GM19328 (cell line): ENCODE results near the gene EMC1.
"Not testable (repeated sequence)": the region's sequence is repeated elsewhere in the genome, so short reads cannot be mapped to it uniquely, and the experiment has no call there.

ENCODE experiments used
- ATAC-seq: cut with Tn5 transposase; IDR thresholded peaks from one replicate; pipeline ENCODE4 v1.9.1; 2021; ENCODE audit warnings: mild to moderate bottlenecking, moderate library complexity; ENCODE audit not compliant: unreplicated experiment

Gene EMC1

DNA sequence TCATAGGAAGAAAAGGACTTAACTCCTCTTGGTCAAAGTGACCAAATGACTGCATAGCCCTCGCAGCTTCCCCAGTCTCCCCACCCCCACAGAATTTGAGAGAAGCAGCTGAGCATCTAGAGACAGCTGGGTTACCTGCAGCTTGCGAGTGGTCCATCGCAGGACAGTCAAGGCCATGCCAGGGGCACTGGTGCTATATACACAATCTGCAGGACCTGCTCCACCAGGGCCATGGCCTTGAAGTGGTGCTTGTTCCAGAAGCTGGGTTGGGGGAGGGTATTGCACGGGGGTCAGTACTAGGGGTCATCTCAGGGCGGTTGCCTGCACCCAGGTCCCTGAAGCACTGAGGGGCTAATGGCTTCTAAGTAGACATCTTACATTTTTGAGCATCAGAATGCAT is 10.7 kb upstream of the EMC1 start:
- ATAC-seq = no peak

DNA sequence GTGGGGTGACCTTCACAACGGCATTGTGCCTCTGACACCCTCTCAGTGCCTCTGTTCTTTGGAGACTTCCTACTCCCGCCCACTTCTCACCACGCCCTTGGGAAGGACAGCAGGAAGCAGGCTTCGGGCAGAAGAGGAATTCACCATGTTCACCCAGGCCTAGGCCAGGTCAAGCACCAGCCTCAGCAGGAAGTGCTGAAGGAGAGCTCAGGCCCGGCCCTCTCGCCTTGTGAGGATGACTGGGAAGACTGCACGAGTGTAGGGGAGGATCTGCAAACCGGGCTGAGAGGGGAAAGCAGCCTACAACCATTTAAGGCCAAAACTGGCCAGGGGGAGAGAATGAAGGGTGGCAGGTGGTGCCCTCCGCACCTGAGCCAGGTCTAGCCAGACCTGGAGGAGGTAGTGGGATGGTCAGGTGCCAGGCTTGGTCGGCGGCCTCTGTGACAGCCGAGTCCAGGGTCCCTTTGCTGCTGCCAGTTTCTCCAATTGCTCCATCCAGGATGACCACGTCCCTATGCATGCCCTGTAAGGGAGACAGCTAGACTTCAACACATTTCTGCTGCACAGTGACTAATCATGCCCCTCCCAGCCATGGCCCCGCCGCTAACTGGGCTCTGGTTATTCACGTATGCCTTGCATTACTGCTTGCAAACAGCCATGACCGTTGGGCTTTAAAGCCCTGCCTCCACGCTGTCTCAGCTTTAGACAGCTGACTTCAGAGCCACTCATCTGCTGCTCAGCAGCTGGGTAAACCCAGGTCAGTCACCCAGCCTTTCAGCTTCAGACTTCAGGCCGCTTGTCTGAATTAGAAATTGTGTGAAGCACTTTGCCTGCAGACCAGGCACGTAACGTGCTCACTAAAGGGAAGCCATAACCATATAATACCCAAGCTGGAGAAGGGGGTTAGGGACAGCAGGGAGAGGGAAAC is 9.2 kb upstream of the EMC1 start:
- no peak for ATAC-seq

DNA sequence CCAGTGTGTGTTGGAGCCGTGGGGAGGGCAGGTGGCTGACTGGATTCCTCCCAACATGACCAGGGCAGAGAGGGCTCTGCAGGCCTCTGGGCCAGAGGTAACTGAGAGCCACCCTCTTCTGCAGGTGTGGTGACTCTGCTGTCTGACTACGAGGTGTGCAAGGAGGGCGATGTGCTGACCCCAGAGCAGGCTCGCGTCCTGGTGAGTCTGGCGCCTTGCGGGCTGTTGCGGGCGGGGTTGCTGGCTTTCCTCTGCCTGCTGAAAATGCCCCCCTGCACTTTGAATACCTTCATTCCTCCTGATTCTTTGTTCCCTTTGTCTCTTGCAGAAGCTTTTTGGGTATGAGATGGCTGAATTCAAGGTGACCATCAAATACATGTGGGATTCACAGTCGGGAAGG is 7.0 kb upstream of the EMC1 start:
- no peak for ATAC-seq

DNA sequence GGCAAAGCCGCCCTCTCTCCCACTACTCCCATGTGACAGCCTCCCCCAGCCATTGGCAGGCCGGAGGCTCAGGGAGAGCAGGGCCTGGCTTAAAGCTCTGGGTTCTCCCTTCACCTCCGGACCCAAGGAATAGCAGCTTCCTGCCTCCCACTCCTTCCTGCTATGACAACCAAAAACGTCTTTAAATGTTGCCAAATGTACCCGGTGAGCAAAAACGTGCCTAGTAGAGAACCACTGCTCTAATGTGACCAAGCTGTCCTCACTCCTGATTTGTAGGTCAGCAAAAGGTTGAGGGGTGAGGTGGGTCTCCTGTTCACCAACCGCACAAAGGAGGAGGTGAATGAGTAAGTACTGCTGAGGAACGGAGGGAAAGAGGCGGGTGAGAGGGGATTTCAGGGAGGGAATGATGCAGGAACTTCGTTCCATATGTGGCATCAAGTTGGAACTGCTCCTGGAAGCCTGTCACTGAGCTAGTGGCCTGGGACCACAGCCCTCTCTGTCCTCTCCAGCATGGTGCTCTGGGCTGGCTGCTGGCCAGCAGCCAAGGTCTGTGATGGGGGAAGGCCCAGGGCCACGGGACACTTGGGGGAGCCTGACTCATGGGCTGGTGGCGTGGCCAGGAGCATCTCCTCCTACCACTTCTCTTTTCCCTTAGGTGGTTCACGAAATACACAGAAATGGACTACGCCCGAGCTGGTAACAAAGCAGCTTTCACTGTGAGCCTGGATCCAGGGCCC is 6.0 kb upstream of the EMC1 start:
- ATAC-seq = no peak

DNA sequence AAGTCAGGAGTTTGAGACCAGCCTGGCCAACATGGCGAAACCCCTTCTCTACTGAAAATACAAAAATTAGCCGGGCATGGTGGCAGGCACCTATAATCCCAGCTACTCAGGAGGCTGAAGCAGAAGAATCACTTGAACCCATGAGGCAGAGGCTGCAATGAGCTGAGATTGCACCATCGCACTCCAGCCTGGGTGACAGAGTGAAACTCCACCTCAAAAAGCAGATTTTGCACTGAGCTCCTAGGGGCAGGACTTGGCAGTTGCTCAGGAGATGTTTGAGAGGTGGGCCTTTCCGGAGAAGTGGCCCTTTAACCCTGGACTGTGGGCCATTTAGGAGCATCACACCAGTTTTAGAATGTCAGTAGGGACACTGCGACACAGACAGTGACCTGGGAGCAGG is 5.0 kb upstream of the EMC1 start:
- not testable (repeated sequence) for ATAC-seq

DNA sequence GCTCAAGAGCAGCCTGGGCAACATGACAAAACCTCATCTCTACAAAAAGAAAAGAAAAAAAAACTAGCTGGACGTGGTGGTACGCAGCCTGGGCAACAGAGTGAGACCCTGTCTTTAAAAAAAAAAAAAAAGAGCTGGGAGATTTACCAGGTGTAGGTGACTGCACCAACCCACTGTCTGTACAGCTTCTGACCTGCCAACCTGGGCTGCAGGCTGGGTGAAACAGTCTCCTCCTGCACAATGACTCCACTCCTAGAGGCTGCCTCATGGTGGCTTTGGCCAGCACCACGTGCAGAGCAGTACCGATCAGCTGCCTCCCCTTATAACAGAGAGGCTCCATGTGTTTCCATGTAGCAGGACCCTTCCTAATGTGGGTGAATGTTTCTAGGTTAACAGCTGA is 4.0 kb upstream of the EMC1 start:
- ATAC-seq = no peak

DNA sequence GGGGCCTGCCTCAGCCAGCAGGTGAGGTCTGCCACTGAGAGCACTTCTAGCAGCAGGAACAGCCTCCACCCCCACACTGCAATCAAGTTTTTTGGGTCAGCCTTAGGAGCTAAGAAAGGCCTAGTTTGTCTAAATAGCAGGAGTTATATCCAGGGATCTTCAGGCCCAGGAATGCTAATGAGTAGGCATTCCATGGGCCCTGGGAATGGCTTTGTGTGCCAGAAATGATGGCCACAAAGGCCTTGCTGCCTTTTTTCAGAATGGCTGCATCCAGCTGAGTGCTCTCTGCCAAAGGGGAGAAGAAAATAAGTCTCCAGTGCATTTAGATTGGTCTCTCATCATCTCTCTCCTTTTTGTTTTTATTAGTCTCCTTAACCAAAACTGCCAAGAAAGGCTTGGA is 3.1 kb upstream of the EMC1 start:
- no peak for ATAC-seq

DNA sequence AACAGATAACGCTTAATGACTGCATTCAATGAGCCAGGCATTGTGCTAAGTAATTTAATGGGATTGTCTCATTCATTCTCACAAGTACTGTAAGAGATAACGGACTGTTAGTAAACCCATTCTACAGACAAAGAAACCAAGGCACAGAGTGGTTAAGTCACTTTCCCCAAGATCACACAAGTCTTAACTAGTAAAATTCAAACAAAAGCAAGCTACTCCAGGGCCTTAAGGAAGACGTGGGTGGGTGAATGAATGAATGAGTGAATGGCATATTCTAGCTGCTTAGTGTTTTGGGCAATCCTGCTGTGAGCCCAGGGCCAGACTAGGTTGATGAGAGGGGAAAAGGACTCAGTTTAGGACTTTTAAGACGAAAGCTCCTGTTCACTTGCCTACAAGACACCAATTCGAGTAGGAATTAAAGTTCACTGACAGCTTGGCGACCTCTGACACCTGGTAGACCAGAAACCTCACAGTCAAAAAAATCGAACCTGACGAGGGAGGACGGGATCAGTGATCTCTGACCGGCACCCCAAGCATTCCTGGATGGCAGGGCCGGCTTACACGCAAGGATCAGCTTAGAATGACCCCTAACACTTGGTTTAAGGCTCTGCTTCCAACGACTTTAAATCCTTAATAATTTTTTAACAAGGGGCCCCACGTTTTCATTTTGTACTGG is 557 bp downstream of the EMC1 start:
- no peak for ATAC-seq

DNA sequence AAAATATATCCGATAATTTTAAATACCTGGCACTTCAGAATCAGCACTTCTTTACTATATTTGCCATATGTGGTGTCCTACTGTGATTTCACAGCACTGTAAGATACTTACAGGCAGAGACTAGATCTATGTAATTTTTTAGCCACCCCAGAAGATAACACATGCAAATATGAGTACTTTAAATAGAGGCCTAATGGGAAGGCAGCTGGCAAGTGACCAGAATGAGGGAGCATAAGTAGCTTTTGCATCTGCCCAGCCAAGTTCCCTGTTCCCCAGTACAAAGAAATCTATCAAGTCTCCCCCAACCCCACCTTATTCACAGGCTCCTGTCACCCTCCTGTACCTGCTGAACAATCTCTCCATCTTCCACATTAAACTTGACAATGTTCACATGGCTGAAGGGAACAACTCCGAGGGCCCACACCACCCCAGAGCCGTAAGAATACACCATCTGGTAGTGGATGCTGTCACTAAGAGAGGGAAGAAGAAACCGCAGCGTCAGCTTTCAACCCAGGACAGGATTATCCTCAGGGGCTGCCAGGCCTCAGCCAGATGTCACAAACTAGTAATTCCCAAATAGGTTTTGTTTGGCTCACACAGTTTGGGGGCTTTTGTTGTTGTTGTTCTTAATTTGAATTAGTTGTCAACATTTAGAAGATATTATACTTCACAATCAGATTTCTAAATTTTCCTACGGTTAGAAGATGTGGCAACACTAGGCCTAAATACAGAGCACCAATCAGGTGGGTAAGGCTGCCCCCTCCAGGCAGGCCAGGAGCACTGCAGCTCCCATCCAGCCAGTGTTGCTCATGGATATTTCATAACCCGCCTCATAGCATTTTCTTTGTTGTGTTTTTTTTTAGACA is 10.4 kb downstream of the EMC1 start:
- no peak for ATAC-seq

DNA sequence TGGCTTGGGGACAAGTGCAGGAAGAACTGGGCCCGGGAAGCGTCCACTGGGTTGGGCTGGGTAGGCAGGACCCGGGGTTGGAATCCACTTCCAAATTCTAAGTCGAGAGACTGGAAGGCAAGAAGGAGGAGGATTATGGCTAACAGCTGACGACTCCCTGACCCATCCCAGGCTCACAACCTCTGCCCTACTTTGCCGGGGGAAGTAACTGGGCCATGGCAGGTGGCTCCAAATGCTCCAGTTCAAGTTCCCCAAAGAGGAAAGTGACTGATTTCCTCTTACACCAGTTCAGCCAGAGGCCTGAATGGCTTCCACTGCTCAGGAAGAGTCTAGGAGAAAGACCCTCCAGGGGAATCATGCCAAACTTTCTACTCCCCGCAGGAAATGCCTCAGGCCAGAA is 11.4 kb downstream of the EMC1 start:
- ATAC-seq = no peak

DNA sequence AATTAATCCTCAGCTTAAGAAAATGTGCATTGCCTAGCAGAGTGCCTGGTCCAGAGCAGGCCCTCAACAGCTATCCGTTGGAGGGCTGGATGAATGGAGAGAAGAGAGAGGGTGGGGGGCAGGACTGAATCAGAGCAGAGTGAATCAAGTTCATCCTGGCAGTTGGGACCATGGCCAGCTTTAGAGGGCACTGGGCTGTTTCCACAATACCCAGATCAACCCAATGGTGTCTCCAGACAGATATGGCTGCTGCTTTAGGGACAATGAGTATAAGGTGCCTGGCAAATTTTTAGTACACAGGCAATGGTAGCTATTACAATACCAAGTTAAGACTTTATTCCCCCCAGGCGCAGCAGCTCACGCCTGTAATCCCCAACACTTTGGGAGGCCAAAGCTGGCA is 17.1 kb downstream of the EMC1 start:
- no peak for ATAC-seq

DNA sequence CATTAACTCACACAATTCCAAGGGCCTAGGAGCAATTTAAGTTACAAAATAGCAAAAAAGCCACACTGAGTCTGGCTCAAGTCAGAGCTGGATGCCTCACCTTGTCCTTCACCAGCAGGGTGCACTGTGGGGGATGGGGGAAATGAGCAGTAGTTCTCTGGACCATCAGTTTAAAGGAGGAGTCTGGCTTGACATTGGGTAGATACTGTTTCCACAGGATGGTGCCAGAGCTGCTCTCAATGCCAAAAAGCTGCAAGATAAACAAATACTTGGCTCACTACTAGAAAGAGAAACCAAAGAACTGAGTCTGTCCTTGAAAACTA is 18.8 kb downstream of the EMC1 start:
- no peak for ATAC-seq

DNA sequence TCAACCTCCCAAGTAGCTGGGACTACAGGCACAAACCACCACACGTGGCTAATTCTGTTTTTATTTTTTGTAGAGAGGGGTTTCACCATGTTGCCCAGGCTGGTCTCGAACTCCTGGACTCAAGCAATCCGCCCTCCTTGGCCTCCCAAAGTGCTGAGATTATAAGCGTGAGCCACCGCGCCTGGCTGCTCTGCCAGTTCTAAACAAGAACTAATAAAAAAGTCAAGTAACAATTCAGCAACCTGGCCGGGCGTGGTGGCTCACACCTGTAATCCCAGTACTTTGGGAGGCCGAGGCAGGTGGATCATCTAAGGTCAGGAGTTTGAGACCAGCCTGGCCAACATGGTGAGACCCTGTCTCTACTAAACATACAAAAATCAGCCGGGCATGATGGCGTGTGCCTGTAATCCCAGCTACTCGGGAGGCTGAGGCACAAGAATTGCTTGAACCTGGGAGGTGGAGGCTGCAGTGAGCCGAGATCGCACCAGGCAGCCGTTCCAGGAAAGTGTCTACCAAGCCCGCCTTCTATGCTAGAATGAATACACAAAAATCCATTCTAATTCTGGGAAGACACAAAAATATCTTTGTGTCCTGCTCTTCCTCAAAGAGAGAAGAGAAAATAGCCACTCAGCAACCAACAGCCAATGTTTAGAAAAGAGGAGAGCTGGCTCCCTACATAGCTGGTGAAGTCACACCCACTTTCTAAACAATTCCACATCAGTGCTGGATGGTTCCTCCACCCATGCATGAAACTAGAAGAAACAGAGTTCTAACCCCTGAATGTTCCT is 19.4 kb downstream of the EMC1 start:
- not testable (repeated sequence) for ATAC-seq

DNA sequence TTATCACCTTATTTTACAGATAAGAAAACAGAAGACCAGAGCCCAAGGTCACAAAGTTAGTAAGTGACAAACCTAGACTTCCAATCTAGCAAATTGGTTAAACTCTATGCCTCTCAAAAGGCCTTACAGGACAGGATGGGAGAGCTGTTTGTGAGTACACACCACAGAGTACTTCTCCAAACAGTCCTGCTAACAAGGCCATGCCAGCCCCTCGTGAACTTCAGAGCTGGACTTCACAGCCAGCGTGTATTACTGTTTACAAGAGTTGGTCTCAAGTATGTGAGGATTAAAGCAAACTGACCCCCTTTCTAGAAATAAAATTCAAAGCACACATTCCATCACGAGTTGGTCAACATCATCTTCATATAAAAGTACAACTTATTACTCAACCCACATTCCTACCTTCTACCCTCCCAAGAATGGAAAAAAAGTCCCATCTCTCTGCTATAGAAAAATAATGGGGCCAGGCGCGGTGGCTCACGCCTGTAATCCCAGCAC is 21.4 kb downstream of the EMC1 start:
- no peak for ATAC-seq

DNA sequence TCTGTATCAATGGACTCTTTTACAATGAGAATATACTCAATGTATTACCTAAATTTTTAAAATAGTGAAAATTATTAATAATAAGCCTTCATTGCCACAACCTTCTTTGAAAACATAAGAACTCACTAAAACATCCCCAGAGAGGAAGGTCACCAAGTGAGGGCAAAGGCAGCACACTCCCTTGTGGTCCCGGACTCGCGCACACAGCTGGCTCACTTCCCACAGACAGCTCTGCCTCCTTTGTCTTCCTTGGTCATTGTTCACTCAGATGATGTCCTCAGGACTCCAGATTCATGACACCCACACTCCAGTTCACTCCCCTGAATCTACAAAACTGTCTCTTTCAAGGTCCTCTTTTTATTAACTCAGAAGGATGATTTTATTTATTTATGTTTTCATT is 22.1 kb downstream of the EMC1 start:
- no peak for ATAC-seq

DNA sequence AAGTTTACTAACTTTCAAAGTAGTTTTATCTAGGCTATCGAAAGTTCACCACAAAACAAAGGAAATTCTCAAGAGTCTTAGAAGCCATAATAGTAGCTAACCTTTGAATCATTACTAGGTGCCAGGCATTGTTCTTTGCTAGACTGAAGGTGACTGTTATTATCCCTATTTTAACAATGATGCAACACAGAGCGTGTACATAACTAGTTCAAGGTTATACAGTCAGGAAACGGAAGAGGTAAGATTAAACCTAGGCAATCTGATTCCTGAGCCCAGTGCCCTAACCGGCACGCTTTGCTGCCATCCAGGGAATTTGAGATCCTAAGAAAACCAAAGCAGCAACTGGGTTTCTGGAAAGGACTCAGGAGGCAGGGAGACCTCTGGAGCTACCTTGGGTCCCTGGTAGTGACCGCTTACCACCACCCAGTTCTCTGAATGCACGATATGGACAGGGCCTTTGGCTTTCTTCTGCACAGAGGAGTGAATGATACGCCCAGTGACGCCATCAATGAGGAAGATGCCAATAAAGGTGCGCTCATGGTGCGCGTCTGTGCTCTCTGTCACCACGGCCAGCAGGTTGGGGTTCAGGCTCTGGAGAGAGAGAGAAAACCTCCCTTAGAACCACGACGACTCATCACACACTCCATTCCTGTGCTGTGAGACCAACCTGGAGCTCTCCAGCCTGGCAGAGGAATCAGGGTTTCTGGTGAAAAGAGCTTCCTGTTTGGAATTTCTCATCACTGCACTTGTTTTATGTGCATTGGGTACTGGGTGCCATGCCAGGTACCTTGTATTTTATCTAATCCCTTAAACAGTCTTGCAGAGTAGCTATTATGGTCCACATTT is 28.1 kb downstream of the EMC1 start:
- ATAC-seq = no peak

DNA sequence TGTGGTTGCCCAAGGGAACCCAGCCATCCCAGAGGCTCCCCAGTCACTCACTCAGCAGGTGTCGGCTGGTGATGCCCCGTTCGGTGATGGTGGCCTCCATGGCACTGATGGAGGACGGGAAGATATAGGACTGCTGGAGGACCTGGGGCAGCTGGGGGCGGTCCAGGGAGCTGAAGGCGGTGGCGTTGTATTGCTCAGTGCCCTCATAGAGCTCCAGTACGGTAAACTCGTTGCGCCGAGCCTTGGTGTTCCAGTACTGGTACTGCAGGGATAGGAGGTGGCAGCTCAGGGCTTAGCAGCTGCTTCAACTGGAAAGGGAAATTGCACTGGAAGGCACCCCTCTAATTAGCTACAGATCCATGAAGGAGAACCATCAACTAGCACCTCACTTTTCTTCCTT is 28.8 kb downstream of the EMC1 start:
- ATAC-seq = no peak

DNA sequence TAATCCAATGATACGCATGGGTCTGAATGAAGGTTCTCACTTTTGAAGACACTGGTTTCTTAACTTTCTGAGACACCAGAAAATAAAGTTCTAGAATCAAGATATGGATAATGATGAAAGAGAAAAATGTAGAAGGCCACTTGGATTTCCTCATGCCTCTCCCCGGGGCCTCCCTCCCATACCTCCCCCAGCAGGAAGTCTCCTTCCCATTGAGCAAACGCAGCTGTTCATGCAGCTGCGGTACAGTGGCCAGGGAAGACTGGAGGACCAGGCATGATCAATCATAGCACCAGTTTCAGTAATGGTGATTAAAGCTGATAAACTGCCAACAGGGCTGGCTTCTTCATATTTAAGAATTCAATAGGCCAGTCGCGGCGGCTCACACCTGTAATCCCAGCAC is 30.3 kb downstream of the EMC1 start:
- no peak for ATAC-seq
